NCI-H226 (cell line): ENCODE measurements around the gene GOLIM4.

Source experiments
- DNase-seq: peaks from one replicate; pipeline ENCODE4 v3.0.0-alpha.2; 2015

GOLIM4 gene

GRCh38 chr3:167978486-167978885, 117.2 kb downstream of the GOLIM4 start:
- no peak for DNase-seq

DNA sequence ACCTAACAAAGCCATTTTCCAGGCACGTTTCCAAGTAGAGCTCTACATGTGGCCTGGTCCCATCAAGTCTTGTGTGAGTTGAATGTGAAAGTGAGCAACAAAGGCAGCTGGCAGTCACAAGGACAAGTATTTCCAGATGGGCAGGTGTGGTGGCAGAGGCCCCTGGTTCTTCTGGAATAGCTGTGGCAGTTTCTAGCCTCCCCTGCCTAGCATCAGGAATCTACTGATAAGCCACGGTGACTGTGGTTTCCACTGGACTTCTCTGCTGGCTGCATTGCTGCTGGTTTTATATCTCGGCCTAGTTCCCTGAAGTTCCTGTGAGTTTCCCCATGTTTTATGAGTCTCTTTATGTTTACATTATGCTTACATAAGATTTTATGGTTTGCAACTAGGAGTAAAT, 117.7 kb downstream of the GOLIM4 start:
- no peak for DNase-seq

DNA sequence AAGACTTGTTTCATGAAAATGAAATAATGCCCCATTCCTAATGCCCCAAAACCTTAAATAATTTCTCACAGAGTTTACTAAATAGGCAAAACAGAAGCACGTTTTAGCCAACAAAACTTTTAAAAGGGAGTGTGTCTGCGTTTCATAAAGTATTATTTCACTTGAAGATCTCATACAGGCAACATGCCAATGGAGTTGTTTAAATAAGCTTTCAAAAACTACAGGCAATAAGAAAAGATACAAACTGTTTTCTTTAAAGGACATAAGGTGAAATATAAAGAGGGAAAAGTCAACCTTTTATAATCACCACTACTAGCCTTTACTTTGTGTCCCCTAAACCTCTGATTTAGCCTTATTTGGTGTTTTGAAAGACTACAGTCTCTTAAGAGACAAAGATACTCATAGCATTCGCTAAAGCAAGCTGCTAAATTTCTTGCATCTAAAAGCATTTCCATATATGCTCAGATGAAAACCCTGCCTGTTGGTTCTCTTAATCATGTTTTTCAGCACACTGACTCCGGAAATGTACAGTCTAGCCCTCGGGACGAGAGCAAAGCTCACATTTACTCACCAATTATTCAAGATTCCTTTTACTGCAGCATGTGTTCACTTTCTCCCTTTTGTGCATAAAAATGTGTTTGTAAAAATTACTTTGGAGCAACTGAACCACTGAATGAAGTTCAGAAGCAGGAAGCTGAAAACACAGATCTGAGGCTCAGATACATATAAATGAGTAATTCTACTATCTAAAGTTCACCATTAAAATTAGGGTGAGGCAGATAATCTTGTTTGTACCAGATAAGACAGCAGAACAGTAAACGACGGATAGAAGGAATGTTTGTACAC, 119.0 kb downstream of the GOLIM4 start:
- DNase-seq = no peak

DNA sequence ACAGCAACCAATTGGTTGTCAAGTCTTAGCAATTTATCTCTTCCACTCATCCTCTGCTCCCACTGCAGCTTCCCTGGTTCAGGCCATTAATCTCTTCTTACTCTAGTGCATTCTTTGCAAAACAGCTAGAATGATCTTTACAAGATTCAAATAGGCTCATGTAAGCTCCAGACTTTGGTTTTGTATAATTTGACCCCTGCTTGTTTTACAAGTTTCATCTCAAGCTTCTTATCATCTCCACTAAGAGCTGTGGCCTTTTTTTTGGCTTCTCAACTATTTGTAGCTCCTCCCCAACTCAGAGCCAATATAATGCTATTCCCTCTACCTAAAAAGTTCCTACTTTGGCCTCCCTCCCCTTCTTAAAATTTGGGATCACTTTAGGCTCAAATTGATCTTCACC, 121.8 kb downstream of the GOLIM4 start:
- no peak for DNase-seq

- DNase-seq = no peak
These were observed 122.7 kb downstream of the GOLIM4 start for GRCh38 chr3:167973046-167973445.

DNA sequence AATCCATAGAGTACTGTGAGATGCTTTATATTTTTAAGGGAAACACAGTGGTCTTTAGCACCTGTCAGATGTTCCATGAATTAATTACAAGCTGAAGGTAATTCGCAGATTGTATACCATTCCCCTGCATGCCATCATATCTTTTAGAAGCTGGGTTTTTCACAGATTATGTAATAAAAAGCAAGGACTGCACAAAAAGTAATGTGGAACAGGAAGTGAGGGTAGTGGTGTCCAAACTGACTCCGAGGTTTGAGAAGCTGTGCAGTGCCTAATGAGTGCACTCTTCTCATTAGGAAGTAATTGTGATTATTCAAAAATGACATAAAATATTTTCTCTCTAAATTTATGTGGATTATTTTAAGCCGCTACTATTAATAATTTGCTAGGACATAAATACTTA, 123.2 kb downstream of the GOLIM4 start:
- no peak for DNase-seq

GRCh38 chr3:167969548-167969947, 126.2 kb downstream of the GOLIM4 start:
- DNase-seq = no peak

DNA sequence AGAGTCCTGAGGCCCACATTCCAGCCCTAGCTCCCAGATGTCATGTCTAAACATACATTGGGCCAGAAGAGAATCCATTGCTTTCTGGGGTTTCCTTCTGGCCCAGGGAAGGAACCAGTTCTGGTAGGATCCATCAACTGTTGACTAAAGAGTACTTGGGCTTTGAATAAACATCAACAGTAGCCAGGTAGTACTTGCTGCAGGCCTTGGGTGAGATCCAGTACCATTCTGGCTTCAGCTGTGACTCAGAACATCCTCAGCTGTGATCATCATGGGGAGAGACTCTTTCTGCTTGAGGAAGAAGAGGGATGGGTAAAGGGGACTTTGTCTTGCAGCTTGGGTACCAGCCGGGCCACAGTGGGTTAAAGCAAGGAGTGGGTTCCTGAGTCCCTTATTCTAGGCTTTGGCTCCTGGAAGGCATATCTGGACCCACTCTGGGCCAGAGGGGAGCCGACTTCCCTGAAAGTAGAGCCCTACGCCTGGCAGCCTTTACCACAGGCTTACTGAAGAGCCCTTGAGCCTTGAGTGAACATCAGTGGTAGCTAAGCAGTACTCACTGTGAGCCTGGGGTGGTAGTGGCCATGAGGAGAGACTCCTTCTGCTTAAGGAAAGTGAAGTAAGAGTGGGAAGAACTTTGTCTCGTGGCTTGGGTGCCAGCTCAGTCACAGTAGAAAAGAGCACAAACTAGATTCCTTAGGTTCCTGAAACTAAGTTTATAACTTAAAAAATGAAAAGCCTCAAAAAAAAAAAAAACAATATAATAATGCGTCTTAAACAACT, 128.3 kb downstream of the GOLIM4 start:
- no peak for DNase-seq
